Peyer's patch (tissue), 4 donors: ENCODE data around the gene DAND5.

Experiments
- POLR2A ChIP-seq, 2 donors: fragments of 450-650 bp; IDR thresholded peaks; one replicate each; pipeline ENCODE4 v1.5.1; 2017; ENCODE audit warnings: antibody characterized with exemption in 2 of 2, mild to moderate bottlenecking in 2 of 2, moderate library complexity in 2 of 2
- TF ChIP-seq, protein P1 (sequence below), 6 experiments: fragments of 450-650 bp in 4 of 6; fragments of 200-600 bp in 2 of 6; sonication (generic) in 1 of 6; IDR thresholded peaks; one replicate each; pipeline ENCODE4 v1.5.1; 2017 to 2019; ENCODE audit warnings: antibody characterized with exemption in 6 of 6, mild to moderate bottlenecking in 3 of 6, moderate library complexity in 1 of 6

DNA sequence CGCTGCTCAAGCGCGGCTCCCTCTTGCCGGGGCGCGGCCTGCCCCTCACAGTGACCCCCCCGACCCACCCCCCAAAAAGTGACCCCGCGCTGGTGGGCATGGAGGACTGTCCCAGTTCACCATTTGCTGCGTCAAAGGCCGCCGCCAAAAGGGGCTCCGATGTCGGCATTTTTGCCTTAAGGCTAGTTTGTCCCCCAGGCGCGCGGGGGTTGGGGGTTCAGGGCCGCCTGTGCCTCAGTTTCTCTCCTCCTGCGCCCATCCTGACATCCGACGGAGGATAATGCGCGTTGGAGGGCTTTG is 43.0 kb downstream of the DAND5 start:
- TF ChIP-seq, protein P1, sequence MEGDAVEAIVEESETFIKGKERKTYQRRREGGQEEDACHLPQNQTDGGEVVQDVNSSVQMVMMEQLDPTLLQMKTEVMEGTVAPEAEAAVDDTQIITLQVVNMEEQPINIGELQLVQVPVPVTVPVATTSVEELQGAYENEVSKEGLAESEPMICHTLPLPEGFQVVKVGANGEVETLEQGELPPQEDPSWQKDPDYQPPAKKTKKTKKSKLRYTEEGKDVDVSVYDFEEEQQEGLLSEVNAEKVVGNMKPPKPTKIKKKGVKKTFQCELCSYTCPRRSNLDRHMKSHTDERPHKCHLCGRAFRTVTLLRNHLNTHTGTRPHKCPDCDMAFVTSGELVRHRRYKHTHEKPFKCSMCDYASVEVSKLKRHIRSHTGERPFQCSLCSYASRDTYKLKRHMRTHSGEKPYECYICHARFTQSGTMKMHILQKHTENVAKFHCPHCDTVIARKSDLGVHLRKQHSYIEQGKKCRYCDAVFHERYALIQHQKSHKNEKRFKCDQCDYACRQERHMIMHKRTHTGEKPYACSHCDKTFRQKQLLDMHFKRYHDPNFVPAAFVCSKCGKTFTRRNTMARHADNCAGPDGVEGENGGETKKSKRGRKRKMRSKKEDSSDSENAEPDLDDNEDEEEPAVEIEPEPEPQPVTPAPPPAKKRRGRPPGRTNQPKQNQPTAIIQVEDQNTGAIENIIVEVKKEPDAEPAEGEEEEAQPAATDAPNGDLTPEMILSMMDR (IDR thresholded peaks at IDR 0.05) = no peak
- TF ChIP-seq POLR2A (IDR thresholded peaks at IDR 0.05) = no peak
